Cerebellar nuclear complex (tissue), 1 donor: ENCODE measurements around the gene QRSL1.
"Not testable (repeated sequence)": the region's sequence is repeated elsewhere in the genome, so short reads cannot be mapped to it uniquely, and the experiment has no call there.

Experiments
- DNase-seq, 2 experiments: peaks; one replicate each; lab custom pipeline; 2025; lab: John Stamatoyannopoulos, UW

The QRSL1 gene, protein sequence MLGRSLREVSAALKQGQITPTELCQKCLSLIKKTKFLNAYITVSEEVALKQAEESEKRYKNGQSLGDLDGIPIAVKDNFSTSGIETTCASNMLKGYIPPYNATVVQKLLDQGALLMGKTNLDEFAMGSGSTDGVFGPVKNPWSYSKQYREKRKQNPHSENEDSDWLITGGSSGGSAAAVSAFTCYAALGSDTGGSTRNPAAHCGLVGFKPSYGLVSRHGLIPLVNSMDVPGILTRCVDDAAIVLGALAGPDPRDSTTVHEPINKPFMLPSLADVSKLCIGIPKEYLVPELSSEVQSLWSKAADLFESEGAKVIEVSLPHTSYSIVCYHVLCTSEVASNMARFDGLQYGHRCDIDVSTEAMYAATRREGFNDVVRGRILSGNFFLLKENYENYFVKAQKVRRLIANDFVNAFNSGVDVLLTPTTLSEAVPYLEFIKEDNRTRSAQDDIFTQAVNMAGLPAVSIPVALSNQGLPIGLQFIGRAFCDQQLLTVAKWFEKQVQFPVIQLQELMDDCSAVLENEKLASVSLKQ

DNA sequence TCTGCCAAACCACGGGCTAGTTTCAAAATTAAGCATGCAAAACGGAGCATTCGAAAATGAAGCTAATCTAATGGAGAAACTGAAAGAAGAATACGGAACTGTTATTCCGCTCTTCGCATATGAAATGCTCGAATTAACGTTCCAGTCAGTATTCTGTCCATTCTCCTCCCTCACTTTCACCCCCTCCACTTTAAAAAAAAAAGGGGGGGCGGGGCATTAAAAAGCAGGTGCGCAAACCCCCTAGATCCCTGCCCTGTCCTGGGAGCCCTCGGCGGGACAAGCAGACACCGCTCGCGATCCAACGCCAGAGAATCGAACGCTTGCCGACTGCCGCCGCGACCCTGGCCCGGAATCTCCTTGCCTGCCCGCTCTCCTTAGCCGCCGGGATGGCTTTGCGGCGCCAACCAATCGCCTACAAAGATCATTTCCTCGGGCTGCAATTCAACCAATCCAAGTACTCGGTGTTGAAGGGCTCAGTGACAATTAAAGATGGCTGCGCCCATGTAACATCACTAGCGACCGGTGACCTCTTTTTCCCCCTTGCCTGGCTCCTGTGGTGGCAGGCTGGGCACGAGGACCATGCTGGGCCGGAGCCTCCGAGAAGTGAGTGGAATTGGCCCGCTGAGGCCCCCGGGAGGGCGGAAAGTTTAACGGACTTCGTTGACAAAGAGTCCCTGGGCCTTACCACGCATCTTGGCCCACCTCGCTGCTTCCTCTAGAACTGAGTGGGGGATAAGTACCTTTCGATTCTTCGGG is at the start of gene QRSL1, which contains the start of gene RTN4IP1:
Gene QRSL1 (plus strand): TSS at position 476 of the 756 bp plus-strand sequence. CDS start 104 bp downstream, at position 580.
Gene RTN4IP1 (minus strand): TSS at position 396 of the 756 bp plus-strand sequence. CDS start 477 bp downstream, outside the sequence.
- DNase-seq = peak; percentile 5 to 80

GRCh38 chr6:106581468-106581867 is 47.9 kb upstream of the QRSL1 start:
- no peak for DNase-seq

GRCh38 chr6:106586815-106587415 is 42.5 kb upstream of the QRSL1 start:
- no peak for DNase-seq

DNA sequence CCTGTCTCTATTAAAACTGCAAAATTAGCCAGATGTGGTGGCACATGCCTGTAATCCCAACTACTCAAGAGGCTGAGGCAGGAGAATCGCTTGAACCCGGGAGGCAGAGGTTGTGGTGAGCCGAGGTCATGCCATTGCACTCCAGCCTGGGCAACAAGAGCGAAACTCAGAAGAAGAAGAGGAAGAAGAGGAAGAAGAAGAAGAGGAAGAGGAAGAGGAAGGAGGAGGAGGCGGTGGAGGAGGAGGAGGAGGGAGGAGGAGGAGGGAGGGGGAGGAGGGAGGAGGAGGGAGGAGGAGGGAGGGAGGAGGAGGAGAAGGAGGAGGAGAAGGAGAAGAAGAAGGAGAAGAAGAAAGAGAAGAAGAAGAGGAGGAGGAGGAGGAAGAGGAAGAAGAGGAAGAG is 40.4 kb upstream of the QRSL1 start:
- DNase-seq = not testable (repeated sequence)

- no peak for DNase-seq
Measured at GRCh38 chr6:106591111-106591825, 38.1 kb upstream of the QRSL1 start.

- no peak for DNase-seq
Measured at GRCh38 chr6:106599440-106599839, 29.9 kb upstream of the QRSL1 start.

- no peak for DNase-seq
Measured at GRCh38 chr6:106600329-106600728, 29.0 kb upstream of the QRSL1 start.

- DNase-seq = no peak
Measured at GRCh38 chr6:106608080-106608668, 21.2 kb upstream of the QRSL1 start.

- no peak for DNase-seq
Measured at GRCh38 chr6:106609699-106610098, 19.7 kb upstream of the QRSL1 start.

DNA sequence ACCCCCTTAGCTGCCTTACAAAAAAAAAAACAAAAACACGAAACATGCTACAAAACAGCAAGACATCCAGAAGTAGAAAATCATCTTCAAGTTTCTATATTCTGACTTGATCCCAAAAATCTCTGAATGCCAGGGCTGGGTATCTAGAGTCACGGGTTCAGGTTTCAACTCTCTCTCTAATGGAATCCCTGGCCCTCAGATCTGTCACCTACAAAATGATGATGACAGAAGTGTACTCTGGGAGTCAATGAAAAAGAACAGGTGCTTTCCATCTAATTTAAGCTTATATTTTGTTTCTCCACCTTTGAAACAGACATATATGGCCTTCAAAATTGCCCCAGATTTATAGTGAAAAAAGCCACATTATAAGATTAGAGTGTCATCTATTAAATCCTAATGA is 18.3 kb upstream of the QRSL1 start:
- no peak for DNase-seq

DNA sequence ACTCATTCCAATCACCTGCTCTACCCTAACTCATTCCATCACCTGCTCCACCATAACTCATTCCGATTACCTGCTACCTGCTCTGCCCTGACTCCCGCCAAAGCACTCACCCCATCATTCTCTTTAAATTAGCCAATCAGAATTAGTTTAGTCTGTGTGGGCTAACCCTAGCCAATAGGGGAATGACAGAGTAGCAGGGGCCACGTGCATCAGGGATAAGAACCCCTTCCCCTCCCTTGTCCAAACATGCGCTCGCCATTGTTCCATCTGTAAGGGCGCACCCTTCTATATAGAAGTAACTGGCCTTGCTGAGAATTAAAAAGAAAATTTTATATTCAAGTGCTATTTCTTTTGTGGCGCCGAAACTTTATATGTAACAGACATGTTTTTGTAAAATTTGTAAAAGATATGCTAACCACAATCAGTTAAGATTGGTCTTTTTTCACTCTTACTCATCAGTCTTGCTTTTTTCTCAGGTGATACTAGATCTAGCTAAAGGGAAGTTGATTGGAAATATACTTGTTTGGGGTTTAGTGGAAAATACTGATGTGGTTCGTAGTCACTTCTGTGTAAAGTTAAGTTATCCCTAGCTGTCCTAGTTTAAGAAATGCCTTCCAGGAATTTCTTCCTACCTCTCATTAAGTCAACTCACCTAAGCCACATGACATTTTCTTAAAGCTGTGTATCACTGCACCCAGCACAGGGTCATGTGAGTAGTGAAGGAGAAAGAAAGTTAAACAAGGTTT is 16.5 kb upstream of the QRSL1 start:
- no peak for DNase-seq

DNA sequence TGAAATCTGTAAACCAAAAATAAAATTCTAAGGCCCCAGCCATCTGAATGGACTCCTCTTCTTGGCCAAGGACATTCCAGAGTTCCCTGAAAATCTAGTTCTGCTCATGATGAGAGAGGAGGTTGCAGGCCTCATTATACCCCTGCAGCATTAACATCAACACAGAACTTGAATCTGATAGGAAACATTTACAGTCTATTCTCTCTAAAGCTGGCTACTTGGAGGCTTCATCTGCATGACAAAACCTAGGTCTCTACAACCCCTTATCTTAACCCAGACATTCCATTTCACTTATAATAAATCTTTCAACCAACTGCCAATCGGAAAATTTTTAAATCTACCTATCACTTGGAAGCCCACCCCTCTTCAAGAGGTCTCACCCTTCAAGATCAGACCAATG is 15.8 kb upstream of the QRSL1 start:
- DNase-seq = no peak

DNA sequence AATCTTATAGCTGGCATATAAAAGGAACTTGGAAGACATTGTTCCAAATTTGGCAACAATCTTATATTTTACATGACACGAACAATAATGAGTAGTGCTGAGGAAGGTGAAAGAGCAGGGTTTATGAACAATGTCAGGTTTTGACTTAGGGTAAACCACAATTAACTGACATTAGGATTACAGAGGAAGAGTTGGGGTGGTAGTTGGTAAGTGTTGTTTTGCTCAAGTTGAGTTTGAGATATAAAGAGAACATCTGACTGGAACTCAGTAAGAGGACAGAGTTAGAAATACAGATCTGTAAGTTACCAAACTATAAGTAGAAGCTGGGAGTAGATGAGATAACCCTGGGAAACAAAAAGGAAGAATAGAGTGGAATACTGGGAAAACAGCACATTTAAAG is 15.2 kb upstream of the QRSL1 start:
- no peak for DNase-seq

- no peak for DNase-seq
Measured at GRCh38 chr6:106614592-106615257, 14.7 kb upstream of the QRSL1 start.

- no peak for DNase-seq
Measured at GRCh38 chr6:106617302-106617701, 12.1 kb upstream of the QRSL1 start.

DNA sequence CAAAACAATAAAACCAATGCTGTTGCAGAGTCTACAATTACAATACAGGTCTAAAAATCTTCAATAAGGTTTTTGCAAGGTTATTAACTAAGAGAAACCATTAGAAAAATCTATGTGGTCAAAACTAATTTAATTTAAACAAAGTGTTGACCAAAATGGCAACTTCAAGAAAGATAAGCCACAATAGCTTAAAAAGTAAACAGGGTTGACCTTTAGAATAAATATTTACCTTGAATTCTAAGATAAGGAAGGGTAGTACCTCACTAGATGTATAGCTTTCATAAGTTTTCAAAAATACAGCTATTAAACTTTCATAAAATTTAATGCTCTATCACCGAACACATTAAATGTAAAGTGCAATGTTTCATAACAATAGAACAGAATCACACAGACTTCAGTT is 11.5 kb upstream of the QRSL1 start:
- no peak for DNase-seq

- DNase-seq = no peak
Measured at GRCh38 chr6:106618324-106618723, 11.1 kb upstream of the QRSL1 start.

GRCh38 chr6:106619223-106619622 is 10.2 kb upstream of the QRSL1 start:
- DNase-seq = no peak

DNA sequence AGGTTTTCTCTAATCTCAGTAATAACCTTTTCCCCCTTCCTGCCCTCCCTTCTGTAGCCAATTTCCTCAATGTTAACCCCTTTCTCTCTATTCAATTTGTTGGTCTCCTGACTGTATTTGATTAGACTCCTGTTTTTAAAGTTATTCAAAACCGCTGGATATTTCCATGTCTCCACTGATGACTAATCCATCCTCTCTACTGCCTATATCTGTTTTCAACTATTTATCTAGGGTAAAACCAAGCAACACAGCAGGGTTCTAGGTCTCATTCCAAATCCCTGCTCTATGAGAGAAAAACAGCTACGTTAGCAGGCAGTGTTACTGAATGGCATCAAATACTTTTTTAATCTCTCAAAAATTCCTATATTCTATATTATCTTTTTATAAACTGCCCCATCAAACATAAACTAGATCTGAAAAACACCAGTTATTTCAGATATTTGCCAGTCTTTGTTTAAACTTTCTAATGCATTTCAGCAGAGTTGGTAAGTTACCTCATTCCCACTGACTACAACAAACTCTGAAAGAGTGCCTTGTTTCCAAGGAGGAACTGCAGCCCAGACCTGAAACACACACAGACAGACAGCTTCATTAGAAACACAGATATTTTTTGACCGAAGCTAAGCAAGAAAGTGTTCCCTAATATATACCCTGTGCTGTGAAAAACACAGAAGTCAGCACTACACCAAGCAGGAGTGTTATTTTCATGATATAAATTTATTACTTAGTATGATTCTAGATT is 8.3 kb upstream of the QRSL1 start:
- no peak for DNase-seq
